ENCODE results near the gene GOLM1. TPM values are rescaled to one million over a fixed set of nuclear protein-coding genes. Genes with fewer than 3 reads are reported as not detected.

GOLM1 gene
- total RNA-seq, 6 experiments from 2014 or later: 5.8 to 51.6 (median 15.9) TPM

GRCh38 chr9:86042199-86042978, 57.0 kb downstream of the GOLM1 start:
- H3K9me3 ChIP-seq: no peaks in the 10 kb centered on the region
- intact Hi-C loops (cut with DNase I): no loop called here
- DNase-seq: no peak
- H3K36me3 ChIP-seq: no peaks in the 10 kb centered on the region
- H3K4me3 ChIP-seq: no peak overlapping the region
- no peaks in the 10 kb centered on the region for H3K4me1 ChIP-seq
- no peak for ATAC-seq
- no peaks in the 10 kb centered on the region for H3K27me3 ChIP-seq
- no peak overlapping the region for H3K27ac ChIP-seq
- no peak for TF ChIP-seq CTCF (IDR thresholded peaks at IDR 0.05)
- TF ChIP-seq POLR2A (IDR thresholded peaks at IDR 0.05): no peak
- WGBS (ENCODE audit: insufficient coverage, low coverage, low lambda C conversion rate, missing lambda C conversion rate): 62% methylated on average over 5 of the region's 5 CpGs

- no peak overlapping the region for H3K27ac ChIP-seq
- intact Hi-C loops (cut with DNase I): no loop called here
- WGBS (ENCODE audit: insufficient coverage, low coverage, low lambda C conversion rate, missing lambda C conversion rate): 14% methylated on average over 1 of the region's 8 CpGs
Observed at GRCh38 chr9:86041311-86041741, 58.0 kb downstream of the GOLM1 start.

GRCh38 chr9:86040861-86041155, 58.5 kb downstream of the GOLM1 start:
- DNase-seq: no peak
- no peak overlapping the region for H3K4me3 ChIP-seq
- no peak for TF ChIP-seq POLR2A (IDR thresholded peaks at IDR 0.05)
- TF ChIP-seq CTCF (IDR thresholded peaks at IDR 0.05): no peak
- intact Hi-C loops (cut with DNase I): no loop called here
- 74% methylated on average over 3 of the region's 3 CpGs for WGBS (ENCODE audit: insufficient coverage, low coverage, low lambda C conversion rate, missing lambda C conversion rate)
- H3K4me1 ChIP-seq: no peaks in the 10 kb centered on the region
- H3K27me3 ChIP-seq: no peaks in the 10 kb centered on the region
- no peaks in the 10 kb centered on the region for H3K36me3 ChIP-seq
- no peak overlapping the region for H3K27ac ChIP-seq
- H3K9me3 ChIP-seq: no peaks in the 10 kb centered on the region
- ATAC-seq: no peak

More at GRCh38 chr9:86041311-86041741, 58.0 kb downstream of the GOLM1 start:
- Histone ChIP-seq H3K27me3 (no peaks in the 10 kb centered on the region), H3K4me1 (no peaks in the 10 kb centered on the region), H3K4me3 (no peak overlapping the region), H3K9me3 (no peaks in the 10 kb centered on the region), H3K36me3 (no peaks in the 10 kb centered on the region)
- ATAC-seq: peak in 1 of 4 donors; percentile 29
- TF ChIP-seq POLR2A (IDR thresholded peaks at IDR 0.05): no peak
- no peak for TF ChIP-seq CTCF (IDR thresholded peaks at IDR 0.05)
- DNase-seq: no peak

GRCh38 chr9:86039991-86040860, 59.1 kb downstream of the GOLM1 start:
- intact Hi-C loops (cut with DNase I): no loop called here
- Histone ChIP-seq H3K36me3 (no peaks in the 10 kb centered on the region), H3K4me3 (no peak overlapping the region), H3K9me3 (no peaks in the 10 kb centered on the region), H3K4me1 (no peaks in the 10 kb centered on the region), H3K27me3 (no peaks in the 10 kb centered on the region), H3K27ac (no peak overlapping the region)
- no peak for TF ChIP-seq CTCF (IDR thresholded peaks at IDR 0.05)
- no peak for TF ChIP-seq POLR2A (IDR thresholded peaks at IDR 0.05)
- no peak for DNase-seq
- 83% methylated on average over 10 of the region's 12 CpGs for WGBS (ENCODE audit: insufficient coverage, low coverage, low lambda C conversion rate, missing lambda C conversion rate)
- peak in 1 of 4 donors; percentile 17 for ATAC-seq
